Activated CD8-positive, alpha-beta T cell treated with anti-CD3 and anti-CD28 coated beads for 36 hours (primary cell): Measurements from ENCODE around the gene APOL6. TPM values are rescaled to one million over a fixed set of nuclear protein-coding genes. Genes with fewer than 3 reads are reported as not detected.

Experiments
- ATAC-seq: fragments of 200-7000 bp; cut with Tn5 transposase; one replicate; pipeline ENCODE4 v1.10.0; 2021; ENCODE audit warnings: mild to moderate bottlenecking, moderate library complexity
- CTCF ChIA-PET: fragments of 350-600 bp; sonication (Branson Sonifier 250); formaldehyde crosslinking; loops from one replicate; lab custom pipeline; 2021; ENCODE audit warnings: antibody characterized with exemption; lab: Charles Lee
- POLR2A ChIA-PET: fragments of 350-600 bp; sonication (Branson Sonifier 250); formaldehyde crosslinking; loops from one replicate; lab custom pipeline; 2021; ENCODE audit warnings: antibody characterized with exemption; lab: Charles Lee
- DNase-seq: peaks from one replicate; pipeline ENCODE4 v3.0.0-alpha.2; 2020
- H3K27ac Mint-ChIP-seq: one replicate; pipeline ENCODE4 v1.8.0; 2021; ENCODE audit warnings: mild to moderate bottlenecking, mixed read lengths
- H3K27me3 Mint-ChIP-seq: one replicate; pipeline ENCODE4 v1.8.0; 2021; ENCODE audit warnings: mixed read lengths
- H3K36me3 Mint-ChIP-seq: one replicate; pipeline ENCODE4 v1.8.0; 2021; ENCODE audit warnings: low read depth, mixed read lengths
- H3K4me1 Mint-ChIP-seq: one replicate; pipeline ENCODE4 v1.8.0; 2021; ENCODE audit warnings: low read depth, mixed read lengths
- H3K4me3 Mint-ChIP-seq: one replicate; pipeline ENCODE4 v1.8.0; 2021; ENCODE audit warnings: mild to moderate bottlenecking, moderate library complexity, mixed read lengths
- H3K9me3 Mint-ChIP-seq: one replicate; pipeline ENCODE4 v1.8.0; 2021; ENCODE audit warnings: mixed read lengths
- CTCF ChIP-seq: fragments of 200-600 bp; IDR thresholded peaks from one replicate; pipeline ENCODE4 v1.8.0; 2022; ENCODE audit warnings: antibody characterized with exemption, mild to moderate bottlenecking
- intact Hi-C: fragments of 100-400 bp; cut with micrococcal nuclease; formaldehyde crosslinking; loops from one replicate; pipeline ENCODE4 v1.10.0; 2022
- total RNA-seq, 2 experiments: library from RNA; stranded (reverse); gene quantifications; one replicate each; pipeline ENCODE4 v1.2.3, GENCODE V29; 2021

The APOL6 gene
- total RNA-seq, 2 experiments from 2014 or later, result 37.1 to 38.0 TPM

DNA sequence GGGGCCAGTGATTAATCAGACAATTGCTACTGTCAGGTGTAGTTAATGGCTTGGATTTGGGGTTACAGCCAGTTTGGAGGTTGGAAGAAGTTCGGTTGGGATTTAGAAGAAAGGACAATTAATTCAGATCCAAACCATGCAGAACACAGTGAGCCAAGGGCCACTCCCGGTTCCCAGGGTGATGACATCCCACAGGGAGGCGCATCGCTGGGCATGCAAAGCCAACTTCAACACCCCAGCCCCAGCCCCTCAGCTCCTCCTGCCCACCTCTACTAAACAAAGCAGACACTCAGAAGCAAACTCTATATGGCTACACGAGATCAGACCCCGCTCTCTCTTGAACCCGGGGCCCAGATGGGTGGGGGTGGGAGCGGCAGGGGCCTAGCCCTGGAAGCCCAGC is 41.3 kb upstream of the APOL6 start:
- Mint-ChIP-seq H3K4me1 (peaks cover 15% of the 10 kb centered on the region), H3K27ac (no peak overlapping the region)

GRCh38 chr22:35608088-35608487 is 40.2 kb upstream of the APOL6 start:
- Mint-ChIP-seq H3K4me1 (peaks cover 19% of the 10 kb centered on the region), H3K27me3 (peaks cover 9% of the 10 kb centered on the region), H3K9me3 (no peaks in the 10 kb centered on the region), H3K27ac (no peak overlapping the region), H3K4me3 (no peak overlapping the region), H3K36me3 (no peaks in the 10 kb centered on the region)
- intact Hi-C loops, result no loop called here
- no peak for TF ChIP-seq CTCF
- ATAC-seq, result no peak
- ChIA-PET CTCF (no interaction called here), POLR2A (no interaction called here)
- DNase-seq, result no peak

More for the DNA sequence above, 41.3 kb upstream of the APOL6 start:
- DNase-seq (no peak), ATAC-seq (no peak)
- CTCF ChIA-PET, result no interaction called here
- H3K4me3 Mint-ChIP-seq, result no peak overlapping the region
- POLR2A ChIA-PET, result no interaction called here
- no peaks in the 10 kb centered on the region for H3K36me3 Mint-ChIP-seq
- H3K27me3 Mint-ChIP-seq, result peaks cover 9% of the 10 kb centered on the region
- intact Hi-C loops, result no loop called here
- H3K9me3 Mint-ChIP-seq, result no peaks in the 10 kb centered on the region
- no peak for TF ChIP-seq CTCF

DNA sequence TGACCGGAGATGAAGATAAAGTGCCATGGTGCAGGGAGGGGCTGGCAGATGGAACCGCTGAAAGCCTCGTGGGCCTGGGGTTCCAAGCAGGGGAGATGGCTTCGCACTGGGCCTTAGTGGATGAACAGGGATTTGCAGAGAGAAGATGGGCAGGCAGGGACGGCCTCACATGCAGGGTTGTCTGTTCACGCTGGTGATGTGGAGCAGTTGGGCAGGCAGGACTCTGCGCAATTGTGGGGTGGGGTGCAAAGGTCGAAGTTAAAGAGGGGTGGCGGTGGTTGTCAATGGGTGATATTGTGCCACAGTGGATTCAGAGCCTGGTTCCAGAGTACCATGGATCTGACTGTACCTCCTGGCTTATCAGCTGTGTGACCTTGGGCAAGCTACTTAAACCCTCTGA is 39.0 kb upstream of the APOL6 start:
- POLR2A ChIA-PET, result no interaction called here
- H3K9me3 Mint-ChIP-seq, result no peaks in the 10 kb centered on the region
- no peak overlapping the region for H3K4me3 Mint-ChIP-seq
- peaks cover 9% of the 10 kb centered on the region for H3K27me3 Mint-ChIP-seq
- no peak for DNase-seq
- no peak overlapping the region for H3K27ac Mint-ChIP-seq
- CTCF ChIA-PET, result interaction anchor here (1.3 to 1.7 kb wide), 2 partner anchors 259 to 456 kb away, joined by 3 to 7 read pairs; no protein-coding TSS in a partner anchor
- ATAC-seq, result no peak
- H3K4me1 Mint-ChIP-seq, result peaks cover 19% of the 10 kb centered on the region
- no peak for TF ChIP-seq CTCF
- H3K36me3 Mint-ChIP-seq, result no peaks in the 10 kb centered on the region
- intact Hi-C loops, result no loop called here

GRCh38 chr22:35609761-35610160 is 38.5 kb upstream of the APOL6 start:
- no peak for ATAC-seq
- Mint-ChIP-seq H3K36me3 (no peaks in the 10 kb centered on the region), H3K27me3 (peaks cover 9% of the 10 kb centered on the region), H3K4me1 (peaks cover 16% of the 10 kb centered on the region), H3K27ac (no peak overlapping the region), H3K4me3 (no peak overlapping the region), H3K9me3 (no peaks in the 10 kb centered on the region)
- DNase-seq, result no peak
- ChIA-PET POLR2A (no interaction called here), CTCF (interaction anchor here (1.3 to 1.7 kb wide), 2 partner anchors 259 to 456 kb away, joined by 3 to 7 read pairs; no protein-coding TSS in a partner anchor)
- TF ChIP-seq CTCF, result no peak
- intact Hi-C loops, result no loop called here

- peaks cover 7% of the 10 kb centered on the region for H3K27me3 Mint-ChIP-seq
- no peaks in the 10 kb centered on the region for H3K36me3 Mint-ChIP-seq
- ATAC-seq (no peak), DNase-seq (no peak)
- CTCF ChIA-PET, result interaction anchor here (1.3 to 1.7 kb wide), 3 partner anchors 29 to 260 kb away, joined by 3 to 7 read pairs (median 4); no protein-coding TSS in a partner anchor
- H3K4me1 Mint-ChIP-seq, result peaks cover 10% of the 10 kb centered on the region
- intact Hi-C loops, result no loop called here
- no peak overlapping the region for H3K27ac Mint-ChIP-seq
- H3K9me3 Mint-ChIP-seq, result no peaks in the 10 kb centered on the region
- POLR2A ChIA-PET, result interaction anchor here (1.1 to 1.6 kb wide), 2 partner anchors 16 to 37 kb away, joined by 3 to 5 read pairs; partner anchors contain the start of gene APOL6
- no peak for TF ChIP-seq CTCF
- H3K4me3 Mint-ChIP-seq, result no peak overlapping the region
Observed at GRCh38 chr22:35610741-35611140, 37.5 kb upstream of the APOL6 start.
